CD4-positive, alpha-beta memory T cell (primary cell): ENCODE measurements around the gene GFRAL. TPM values are rescaled to one million over a fixed set of nuclear protein-coding genes. Genes with fewer than 3 reads are reported as not detected.

Experiments used
- CTCF ChIA-PET: fragments of 350-600 bp; sonication (Branson Sonifier 250); formaldehyde crosslinking; loops from one replicate; lab custom pipeline; 2021; ENCODE audit warnings: inconsistent platforms; ENCODE audit not compliant: partially characterized antibody; lab: Charles Lee
- POLR2A ChIA-PET: fragments of 350-600 bp; sonication (Branson Sonifier 250); formaldehyde crosslinking; loops from one replicate; lab custom pipeline; 2021; ENCODE audit not compliant: partially characterized antibody; lab: Charles Lee
- DNase-seq, 5 donors: peaks; one replicate each; pipeline versions ENCODE4 v3.0.0 to v3.0.0-alpha.2; 2020 to 2022; ENCODE audit warnings: mixed read lengths in 1 of 5
- H3K27ac ChIP-seq: one replicate; pipeline ENCODE4 v1.7.0; 2013; ENCODE audit warnings: low read depth, low read length
- H3K27me3 ChIP-seq: 2 replicates; pipeline ENCODE4 v1.7.0; 2013; ENCODE audit warnings: mild to moderate bottlenecking, low read length, moderate library complexity; ENCODE audit not compliant: insufficient read depth
- H3K36me3 ChIP-seq: 2 replicates; pipeline ENCODE4 v1.7.0; 2013; ENCODE audit warnings: mild to moderate bottlenecking, low read length, moderate library complexity; ENCODE audit not compliant: insufficient read depth
- H3K4me1 ChIP-seq: 2 replicates; pipeline ENCODE4 v1.7.0; 2013; ENCODE audit warnings: mild to moderate bottlenecking, low read length, moderate library complexity; ENCODE audit not compliant: insufficient read depth
- H3K4me3 ChIP-seq, 2 donors: one replicate each; pipeline ENCODE4 v1.7.0; 2013; ENCODE audit warnings: low read length in 2 of 2, mild to moderate bottlenecking in 1 of 2
- H3K9me3 ChIP-seq, 2 donors: one replicate each; pipeline ENCODE4 v1.7.0; 2013; ENCODE audit warnings: low read length in 2 of 2, control low read depth in 1 of 2; ENCODE audit not compliant: control insufficient read depth in 1 of 2
- H3K27ac Mint-ChIP-seq, 7 donors: one replicate each; pipeline ENCODE4 v1.8.0; 2020 to 2021; ENCODE audit warnings: mixed read lengths in 7 of 7, mild to moderate bottlenecking in 6 of 7, inconsistent platforms in 3 of 7, moderate library complexity in 3 of 7
- H3K27me3 Mint-ChIP-seq, 2 donors: one replicate each; pipeline ENCODE4 v1.8.0; 2020 to 2021; ENCODE audit warnings: mixed read lengths in 2 of 2
- H3K36me3 Mint-ChIP-seq, 2 donors: one replicate each; pipeline ENCODE4 v1.8.0; 2020 to 2021; ENCODE audit warnings: mixed read lengths in 2 of 2, inconsistent platforms in 1 of 2, mild to moderate bottlenecking in 1 of 2
- H3K4me1 Mint-ChIP-seq, 4 donors: one replicate each; pipeline ENCODE4 v1.8.0; 2020 to 2021; ENCODE audit warnings: mixed read lengths in 4 of 4, mild to moderate bottlenecking in 1 of 4
- H3K4me3 Mint-ChIP-seq, 8 donors: one replicate each; pipeline ENCODE4 v1.8.0; 2020 to 2021; ENCODE audit warnings: mixed read lengths in 8 of 8, mild to moderate bottlenecking in 7 of 8, moderate library complexity in 6 of 8, inconsistent platforms in 3 of 8
- H3K9me3 Mint-ChIP-seq, 8 donors: one replicate each; pipeline ENCODE4 v1.8.0; 2020 to 2021; ENCODE audit warnings: mixed read lengths in 8 of 8, mild to moderate bottlenecking in 5 of 8, inconsistent platforms in 3 of 8, moderate library complexity in 1 of 8
- intact Hi-C: fragments of 100-400 bp; cut with micrococcal nuclease; formaldehyde crosslinking; loops from one replicate; pipeline ENCODE4 v1.15.1; 2023
- polyA plus RNA-seq, 2 donors: library from polyadenylated mRNA; unstranded; fragments of 300-500 nt; fragmentation: Illumina TruSeq; gene quantifications; one replicate each; pipeline ENCODE4 v1.2.3, GENCODE V29; 2021
- total RNA-seq, 2 experiments: library from RNA; stranded (reverse); gene quantifications; one replicate each; pipeline ENCODE4 v1.2.3, GENCODE V29; 2021

The GFRAL gene
- total and polyA plus RNA-seq, 4 experiments from 2014 or later: not detected

DNA sequence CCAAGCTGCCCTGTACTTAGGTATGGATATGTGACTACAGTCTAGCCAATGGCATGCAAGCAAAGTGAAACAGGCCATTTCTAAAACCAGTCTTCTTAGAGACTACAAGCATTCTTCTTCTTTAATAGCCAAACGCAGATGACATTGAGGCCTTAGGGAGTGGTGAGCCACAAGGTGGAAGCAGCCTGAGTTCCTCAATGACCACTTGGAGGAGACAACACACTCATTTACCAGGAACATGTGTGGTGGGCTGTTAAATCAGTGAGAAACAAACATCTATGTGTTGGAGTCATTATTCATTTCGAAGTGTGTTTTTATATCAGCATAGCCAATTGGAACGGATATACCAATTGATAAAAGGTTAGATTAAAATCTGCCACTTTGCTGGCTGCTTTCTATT is 122.0 kb downstream of the GFRAL start:
- CTCF ChIA-PET: no interaction called here
- Mint-ChIP-seq H3K4me3 (no peak overlapping the region), H3K9me3 (peaks cover 0 to 13% (median 5%) of the 10 kb centered on the region in 8 donors), H3K27ac (no peak overlapping the region), H3K36me3 (no peaks in the 10 kb centered on the region), H3K27me3 (no peaks in the 10 kb centered on the region), H3K4me1 (no peaks in the 10 kb centered on the region)
- Histone ChIP-seq H3K4me1 (no peaks in the 10 kb centered on the region), H3K27ac (no peak overlapping the region), H3K4me3 (no peak overlapping the region), H3K9me3 (no peaks in the 10 kb centered on the region), H3K36me3 (no peaks in the 10 kb centered on the region), H3K27me3 (no peaks in the 10 kb centered on the region)
- no peak for DNase-seq
- POLR2A ChIA-PET: no interaction called here
- intact Hi-C loops: no loop called here

DNA sequence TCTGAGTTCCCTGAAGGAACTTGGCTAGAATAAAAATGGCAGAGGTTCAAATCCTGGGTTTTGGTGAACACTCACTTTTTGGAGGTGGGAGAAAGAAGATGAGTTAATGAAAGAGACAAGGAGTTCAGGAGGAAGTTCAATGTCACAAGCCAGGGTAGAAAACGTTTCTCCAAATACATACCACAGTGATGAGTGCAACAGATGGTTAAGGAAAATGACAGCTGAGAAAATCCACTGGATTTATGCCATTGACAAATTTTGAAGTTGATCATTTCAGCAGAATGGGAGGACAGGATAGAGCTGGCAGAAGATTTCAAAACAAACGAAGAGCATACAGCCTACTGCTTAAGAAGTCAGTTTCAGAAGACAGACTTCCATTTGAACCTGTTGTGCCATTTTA is 122.7 kb downstream of the GFRAL start:
- intact Hi-C loops: no loop called here
- Histone ChIP-seq H3K27ac (no peak overlapping the region), H3K4me3 (no peak overlapping the region), H3K4me1 (no peaks in the 10 kb centered on the region), H3K9me3 (no peaks in the 10 kb centered on the region), H3K36me3 (no peaks in the 10 kb centered on the region), H3K27me3 (no peaks in the 10 kb centered on the region)
- CTCF ChIA-PET: no interaction called here
- no peak for DNase-seq
- Mint-ChIP-seq H3K9me3 (peaks cover 0 to 13% (median 5%) of the 10 kb centered on the region in 8 donors), H3K27ac (no peak overlapping the region), H3K36me3 (no peaks in the 10 kb centered on the region), H3K4me3 (no peak overlapping the region), H3K4me1 (no peaks in the 10 kb centered on the region), H3K27me3 (no peaks in the 10 kb centered on the region)
- POLR2A ChIA-PET: no interaction called here

Other genes starting within 250 kb of the GFRAL start
- not detected for gene HCRTR2, start 153.0 kb upstream of the GFRAL start, total RNA-seq
- not detected for gene HCRTR2, start 153.0 kb upstream of the GFRAL start, polyA plus RNA-seq